Smooth muscle cell of the brain vasculature (primary cell): Measurements from ENCODE around the gene CCDC187.
"Not testable (repeated sequence)": the region's sequence is repeated elsewhere in the genome, so short reads cannot be mapped to it uniquely, and the experiment has no call there.

Experiments
- DNase-seq: peaks from one replicate; pipeline ENCODE4 v3.0.0-alpha.2; 2012; ENCODE audit warnings: low read depth, low spot score

CCDC187 gene

DNA sequence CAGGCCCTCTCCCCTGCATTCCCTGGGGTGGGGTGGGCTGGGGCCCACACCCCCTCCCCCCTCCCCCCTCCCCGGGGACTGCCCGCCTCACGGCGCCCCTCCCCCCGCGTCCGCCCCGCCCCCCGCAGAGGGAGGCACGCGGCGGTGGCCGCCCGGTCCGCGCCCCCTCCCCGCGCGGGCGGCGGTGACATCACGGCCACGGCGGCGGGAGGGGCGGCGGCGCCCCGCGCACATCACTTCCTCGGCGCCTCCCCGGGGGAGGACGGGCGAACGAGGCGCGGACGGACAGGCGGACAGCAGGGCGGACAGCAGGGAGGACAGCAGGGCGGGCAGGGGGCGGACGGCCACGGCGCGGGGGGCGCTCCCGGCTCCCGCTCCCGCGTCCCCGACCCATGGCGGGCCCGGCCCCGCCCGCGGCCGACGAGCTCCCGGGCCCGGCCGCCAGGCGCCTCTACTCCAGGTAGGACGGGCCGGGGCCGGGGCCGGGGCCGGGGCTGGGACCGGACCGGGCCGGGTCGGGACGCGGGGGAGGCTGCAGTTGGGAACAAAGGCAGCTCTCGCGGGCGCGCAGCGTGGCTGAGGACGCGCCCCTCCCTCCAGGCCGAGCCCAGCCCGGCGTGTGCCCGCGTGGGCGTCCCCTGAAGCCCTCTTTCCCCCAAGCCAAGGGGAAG is 23.5 kb upstream of the CCDC187 start, which contains the start of gene GPSM1:
GPSM1 (plus strand) TSS at position 236 of the 671 bp plus-strand sequence; CDS start at position 393, 157 bp downstream.
- DNase-seq: no peak

DNA sequence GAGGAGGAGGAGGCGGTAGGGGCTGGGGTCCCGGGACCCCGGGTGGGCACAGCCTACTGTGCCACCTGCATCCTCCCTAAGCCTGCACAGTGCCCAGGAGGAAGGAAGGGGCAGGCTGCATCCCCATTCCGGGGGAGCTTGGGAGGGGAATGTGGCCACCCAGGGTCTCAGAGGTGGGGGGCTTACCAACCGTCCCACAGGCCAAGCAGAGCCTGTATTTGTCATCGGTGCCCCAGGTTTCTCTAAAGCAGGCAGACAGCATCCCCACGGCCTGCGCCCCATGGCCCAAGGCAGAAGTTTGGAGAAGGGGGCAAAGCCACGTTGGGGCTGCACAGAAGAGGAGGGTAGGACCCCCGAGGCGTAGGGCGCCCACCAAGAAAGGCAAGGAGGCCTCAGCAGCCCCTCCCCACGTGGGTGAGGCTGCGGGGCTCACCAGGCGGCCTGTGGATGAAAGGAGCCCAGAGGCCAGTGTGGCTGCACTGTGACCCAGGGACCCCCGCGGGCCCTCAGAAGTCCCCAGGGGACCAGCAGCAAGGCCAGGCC is 22.9 kb upstream of the CCDC187 start:
- DNase-seq: no peak

DNA sequence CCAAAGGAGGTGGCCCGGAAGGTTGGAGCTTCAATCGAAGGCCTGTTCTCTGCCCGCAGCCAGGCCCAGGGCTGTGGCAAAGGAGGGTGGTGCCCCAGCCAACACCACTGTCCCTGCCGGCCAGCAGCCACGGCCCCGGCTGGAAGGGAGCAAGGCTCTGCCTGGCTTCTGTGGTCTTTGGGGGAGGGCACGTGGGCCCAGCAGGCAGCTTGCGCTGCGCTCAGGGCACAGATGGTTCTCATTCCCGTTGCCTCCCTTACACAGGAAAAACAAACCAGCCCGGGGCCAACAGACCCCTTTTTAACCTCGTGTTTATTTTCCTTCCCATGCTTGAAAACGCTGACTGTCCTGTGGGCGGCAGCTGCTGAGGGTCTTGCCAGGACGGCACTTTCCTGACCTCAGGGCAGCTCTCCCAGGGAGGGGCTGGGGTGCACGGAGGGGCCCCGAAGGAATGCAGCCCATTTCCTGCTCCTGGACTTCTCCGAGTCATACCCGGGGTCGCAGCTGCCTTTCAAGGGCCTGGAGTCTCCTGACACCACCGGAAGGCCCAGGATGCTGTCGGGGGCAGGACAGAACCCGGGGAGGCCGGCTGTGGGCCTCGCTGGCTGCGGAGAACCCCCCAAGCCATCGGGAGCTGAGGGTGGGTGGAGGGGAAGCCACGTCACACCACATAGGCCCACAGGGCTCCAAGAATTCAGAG is 22.3 kb upstream of the CCDC187 start:
- peak; percentile 95 for DNase-seq

DNA sequence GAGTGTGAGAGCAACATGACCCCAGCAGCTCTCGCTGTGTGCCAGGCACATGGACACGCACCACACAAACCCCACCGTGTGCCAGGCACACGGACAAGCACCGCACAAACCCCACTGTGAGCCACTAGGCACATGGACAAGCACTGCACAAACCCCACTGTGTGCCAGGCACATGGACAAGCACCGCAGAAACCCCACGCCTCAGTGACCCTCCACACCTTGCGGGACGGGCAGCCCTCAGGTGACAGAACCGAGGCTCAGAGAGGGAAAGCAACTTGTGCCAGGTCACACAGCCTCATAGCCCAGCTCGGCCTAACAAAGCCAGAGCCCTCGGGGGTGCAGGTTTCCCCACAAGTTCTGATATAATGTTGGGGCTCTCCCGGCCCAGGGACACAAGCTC is 21.5 kb upstream of the CCDC187 start:
- DNase-seq: no peak

DNA sequence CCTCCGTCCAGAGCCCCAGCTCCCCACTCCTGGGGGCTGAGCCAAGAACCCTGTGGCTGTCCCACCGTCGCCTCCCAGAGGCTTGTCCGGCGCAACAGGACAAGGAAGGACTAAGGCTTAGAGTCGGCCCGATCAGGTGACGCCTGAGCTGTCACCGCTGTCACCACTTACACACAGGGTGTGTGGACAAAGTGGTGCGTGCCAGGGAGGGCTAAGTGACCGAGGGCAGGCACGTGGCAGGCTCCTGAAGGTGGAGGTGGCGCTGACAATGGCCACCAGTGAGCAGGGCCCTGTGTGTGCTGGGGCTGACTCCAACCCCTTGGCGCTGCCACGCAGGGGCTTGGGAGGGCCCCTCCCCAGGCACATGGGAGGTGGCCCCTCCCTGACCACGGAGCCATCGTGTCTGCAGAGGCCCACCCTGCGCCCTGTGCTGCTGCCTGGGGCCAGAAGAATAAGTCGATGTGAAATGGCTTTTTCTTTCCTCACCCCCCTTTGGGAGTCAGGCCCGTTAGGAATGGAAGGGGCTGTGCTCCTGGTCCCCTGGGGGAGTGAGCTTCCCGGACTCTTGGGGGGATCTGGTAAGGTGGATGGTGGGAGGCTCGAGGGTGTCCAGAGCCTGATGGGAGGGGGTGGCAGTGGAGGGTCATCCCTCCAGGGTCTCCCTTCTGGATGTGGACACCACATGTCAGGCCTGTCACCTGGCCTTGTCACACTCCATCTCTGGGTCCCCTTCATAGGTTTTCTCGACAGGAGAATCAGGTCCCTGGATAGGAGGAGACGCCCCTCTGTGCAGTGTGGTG is 20.8 kb upstream of the CCDC187 start:
- DNase-seq: no peak

DNA sequence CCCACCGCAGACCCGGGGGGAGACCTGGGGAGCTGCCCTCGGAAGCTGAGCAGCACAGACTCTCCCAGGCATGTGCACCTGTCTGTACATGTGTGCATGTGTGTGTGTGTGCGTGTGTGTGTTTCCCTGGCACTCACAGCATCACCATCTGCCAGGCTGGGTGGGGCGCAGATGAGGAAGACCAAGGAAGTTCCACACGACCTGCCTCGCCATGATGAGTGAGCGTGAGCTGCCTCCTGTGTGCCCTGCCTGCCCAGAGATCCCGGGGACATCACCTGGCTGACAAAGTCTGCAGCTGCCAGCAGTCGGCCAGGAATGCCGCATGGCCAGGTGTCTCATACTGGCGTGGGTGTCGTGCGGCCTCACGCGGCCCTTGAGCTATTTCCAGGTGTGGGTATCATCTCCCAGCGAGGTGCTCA is 19.5 kb upstream of the CCDC187 start:
- no peak for DNase-seq

DNA sequence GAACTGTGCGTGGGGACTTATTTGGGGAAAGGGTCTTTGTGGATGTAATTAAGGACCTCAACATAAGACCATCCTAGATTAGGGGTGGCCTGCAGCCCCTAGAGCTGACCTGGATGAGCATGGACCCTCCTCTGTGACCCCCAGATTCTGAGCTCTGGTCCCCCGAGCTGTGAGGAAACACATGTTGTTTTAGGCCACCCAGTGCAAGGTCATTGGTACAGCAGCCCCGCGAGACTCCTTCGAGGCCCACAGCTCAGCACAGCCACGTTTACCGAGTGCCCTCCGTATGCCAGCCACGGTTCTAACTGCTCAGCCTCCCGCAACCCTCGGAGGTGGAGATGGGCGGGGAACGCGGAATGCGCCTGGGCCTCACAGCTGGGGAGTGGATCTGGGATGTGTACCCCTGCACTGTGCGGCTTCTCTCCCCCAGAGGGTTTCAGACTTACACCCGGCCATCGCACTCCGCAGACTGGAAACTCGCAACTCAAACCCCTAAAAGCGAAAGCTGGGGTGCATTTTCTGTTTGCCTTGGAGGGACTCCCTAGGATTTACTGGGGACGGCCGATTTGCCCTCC is 18.9 kb upstream of the CCDC187 start:
- DNase-seq: no peak

DNA sequence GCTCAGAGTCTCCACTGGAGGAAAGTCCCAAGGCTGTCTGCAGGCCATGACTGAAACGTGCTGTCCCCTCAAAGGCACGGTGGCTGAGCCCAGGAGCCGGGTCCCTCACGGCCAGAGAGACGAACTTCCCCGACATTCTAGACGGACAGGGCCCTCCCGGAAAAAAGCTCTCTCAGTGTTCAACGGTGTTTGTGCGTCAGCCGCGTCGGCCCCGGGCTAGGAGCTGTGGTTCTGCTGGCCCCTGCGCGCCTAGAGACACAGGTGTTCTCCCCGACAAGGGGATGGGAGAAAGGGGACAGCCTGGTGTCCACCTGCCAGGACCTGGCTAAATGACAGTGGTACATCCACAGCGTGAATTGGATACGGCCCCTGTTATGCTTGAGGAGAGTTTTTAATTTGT is 17.7 kb upstream of the CCDC187 start:
- DNase-seq: no peak

DNA sequence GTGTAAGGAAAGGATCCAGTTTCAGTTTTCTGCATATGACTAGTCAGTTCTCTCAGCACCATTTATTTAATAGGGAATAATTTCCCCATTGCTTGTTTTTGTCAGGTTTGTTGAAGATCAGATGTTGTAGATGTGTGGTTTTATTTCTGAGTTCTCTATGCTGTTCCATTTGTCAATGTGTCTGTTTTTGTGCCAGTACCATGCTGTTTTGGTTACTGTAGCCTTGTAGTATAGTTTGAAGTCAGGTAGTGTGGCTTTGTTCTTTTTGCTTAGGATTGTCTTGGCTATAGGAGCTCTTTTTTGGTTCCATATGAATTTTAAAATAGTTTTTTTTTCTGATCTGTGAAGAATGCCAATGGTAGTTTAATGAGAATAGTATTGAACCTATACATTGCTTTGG is 17.1 kb upstream of the CCDC187 start:
- not testable (repeated sequence) for DNase-seq

DNA sequence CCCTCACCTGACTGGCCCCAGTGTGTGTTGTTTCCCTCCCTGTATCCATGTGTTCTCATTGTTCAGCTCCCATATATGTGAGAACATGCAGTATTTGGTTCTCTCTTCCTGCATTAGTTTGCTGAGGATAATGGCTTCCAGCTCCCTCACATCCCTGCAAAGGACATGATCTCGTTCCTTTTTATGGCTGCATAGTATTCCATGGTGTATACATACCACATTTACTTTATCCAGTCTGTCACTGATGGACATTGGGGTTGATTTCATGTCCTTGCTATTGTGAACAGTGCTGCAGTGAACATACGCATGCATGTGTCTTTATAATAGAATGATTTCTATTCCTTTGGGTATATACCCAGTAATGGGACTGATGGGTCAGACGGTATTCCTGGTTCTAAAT is 16.1 kb upstream of the CCDC187 start:
- DNase-seq: not testable (repeated sequence)

DNA sequence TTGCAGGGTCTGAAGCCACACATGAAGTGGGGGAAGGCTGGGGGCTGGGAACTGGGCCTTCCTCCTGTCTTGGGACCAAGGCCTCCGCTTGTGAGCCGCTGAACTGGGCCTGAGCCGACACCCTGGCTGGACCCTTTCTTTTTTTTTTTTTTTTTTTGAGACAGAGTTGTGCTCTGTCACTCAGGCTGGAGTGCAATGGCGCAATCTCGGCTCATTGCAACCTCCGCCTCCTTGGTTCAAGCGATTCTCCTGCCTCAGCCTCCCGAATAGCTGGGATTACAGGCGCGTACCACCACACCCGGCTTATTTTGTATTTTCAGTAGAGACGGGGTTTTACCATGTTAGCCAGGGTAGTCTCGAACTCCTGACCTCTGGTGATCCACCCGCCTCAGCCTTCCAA is 15.3 kb upstream of the CCDC187 start:
- not testable (repeated sequence) for DNase-seq

DNA sequence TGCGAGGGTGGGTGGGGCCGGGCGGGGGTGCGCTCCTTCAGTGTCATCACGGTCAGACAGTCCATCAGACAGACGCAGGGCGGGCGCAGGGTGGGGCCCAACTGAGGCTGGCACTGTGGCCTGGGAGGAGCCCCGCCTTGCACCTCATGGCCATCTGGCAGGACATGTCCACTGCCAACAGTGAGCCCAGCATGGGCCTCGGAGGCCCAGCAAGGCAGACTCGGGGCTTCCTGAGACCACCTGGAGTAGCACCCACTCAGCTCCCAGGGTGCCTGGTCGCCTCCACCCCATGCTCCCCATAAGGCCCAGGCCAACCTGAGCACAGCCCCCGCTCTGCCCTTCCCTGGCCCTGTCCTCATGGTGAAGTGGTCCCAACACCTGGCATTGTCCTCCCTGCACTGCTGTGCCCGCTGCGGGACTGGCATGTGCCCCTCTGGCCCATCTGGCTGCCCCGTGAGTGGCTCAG is 14.9 kb upstream of the CCDC187 start:
- DNase-seq: no peak

DNA sequence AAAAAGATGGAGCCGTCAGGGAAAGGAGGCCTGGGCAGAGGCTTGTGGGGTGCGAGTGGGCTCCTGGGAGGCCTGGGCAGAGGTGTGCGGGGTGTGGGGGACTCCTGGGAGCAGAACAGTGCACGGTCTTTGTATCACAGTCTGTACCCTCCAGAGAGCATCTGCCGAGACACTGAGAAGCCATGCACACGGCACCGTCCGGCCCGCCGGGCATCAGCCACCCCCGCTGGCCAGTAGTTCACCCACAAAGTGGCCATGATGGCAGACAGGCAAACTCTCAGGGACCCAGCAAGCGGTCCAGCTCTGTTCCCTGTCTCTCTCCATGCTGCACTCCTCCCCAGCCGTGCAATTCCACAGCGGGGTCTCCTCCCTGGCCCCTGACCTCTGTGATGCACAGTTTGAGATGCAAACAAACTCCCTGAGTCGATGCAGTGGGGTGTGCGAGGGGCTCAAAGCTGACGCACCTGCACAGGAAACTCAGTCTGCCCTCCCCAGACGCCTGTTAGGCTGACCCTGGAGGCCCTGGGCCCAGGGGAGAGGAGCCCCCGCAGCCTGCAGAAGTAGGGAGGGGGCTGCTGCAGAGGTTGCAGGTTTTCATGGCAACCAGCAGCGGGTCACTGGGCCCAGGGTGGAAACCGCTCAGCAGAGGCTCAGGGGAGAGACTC is 14.3 kb upstream of the CCDC187 start:
- no peak for DNase-seq

DNA sequence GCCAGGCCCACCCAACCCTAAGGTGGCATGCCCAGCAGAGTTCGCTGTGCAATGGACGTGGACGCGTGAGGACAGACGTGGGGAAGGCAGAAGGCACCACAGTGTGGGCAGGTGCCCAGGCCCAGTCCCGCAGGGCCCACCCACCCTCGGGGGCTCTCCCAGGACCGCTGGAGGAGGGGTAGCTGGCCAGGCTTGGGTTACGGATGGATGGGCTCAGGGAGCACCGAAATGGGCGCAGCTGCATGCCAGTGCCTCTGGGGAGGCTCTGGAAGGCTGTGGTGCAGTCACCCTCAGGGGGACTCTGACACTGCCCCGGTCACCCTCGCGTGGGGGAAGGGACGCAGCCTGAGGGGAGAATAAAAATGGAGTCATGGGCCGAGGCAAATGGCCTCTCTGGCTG is 13.8 kb upstream of the CCDC187 start:
- DNase-seq: no peak

DNA sequence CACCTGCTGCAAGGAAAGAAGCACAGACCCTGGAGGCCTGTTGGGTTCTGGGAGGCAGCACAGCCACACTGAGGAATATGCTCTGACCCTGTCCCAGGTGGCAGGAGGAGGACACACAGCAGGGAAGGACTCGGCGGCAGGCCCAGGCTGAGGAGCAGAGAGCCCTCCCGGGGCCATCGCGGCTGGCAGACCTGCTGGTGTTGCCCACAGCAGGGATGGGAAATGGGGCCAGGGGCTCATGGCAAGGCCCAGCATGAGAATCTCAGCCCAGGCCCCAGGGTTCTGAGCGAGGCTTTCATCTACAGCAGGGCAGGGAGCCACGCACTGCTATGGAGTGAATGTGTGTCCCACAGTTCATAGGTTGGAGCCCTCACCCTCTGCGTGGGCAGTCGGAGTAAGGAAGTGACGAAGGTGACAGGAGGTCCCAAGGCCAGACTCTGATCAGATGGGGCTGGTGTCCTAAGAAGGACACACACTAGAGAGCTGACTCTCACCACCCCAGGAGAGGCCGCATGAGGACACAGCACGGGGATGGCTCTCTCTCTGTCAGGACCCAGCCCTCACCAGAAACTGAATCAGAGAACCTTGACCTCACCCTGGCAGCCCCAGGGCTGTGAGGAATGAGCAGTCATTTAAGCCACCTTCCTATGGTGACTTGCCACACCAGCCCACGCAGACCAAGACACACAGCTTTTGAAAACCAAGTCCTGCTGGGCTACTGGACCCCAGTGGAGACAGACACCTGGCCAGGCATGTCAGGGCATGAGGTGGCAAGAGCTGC is 13.2 kb upstream of the CCDC187 start:
- DNase-seq: no peak

DNA sequence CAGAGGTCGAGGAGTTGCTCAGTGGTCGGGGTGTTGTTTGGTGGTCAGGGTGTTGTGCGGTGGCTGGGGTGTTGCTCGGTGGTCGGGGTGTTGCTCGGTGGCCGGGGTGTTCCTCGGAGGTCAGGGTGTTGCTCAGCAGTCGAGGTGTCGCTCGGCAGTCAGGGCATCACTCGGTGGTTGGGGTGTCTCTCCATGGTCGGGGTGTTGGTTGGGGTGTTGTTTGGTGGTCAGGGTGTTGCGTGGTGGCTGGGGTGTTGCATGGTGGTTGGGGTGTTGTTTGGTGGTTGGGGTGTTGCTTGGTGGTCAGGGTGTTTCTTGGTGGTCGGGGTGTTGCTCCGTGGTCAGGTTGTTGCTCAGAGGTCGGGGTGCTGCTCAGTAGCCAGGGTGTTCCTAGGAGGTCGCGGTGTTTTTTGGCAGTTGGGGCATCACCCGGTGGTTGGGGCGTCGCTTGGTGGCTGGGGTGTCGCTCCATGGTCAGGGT is 12.4 kb upstream of the CCDC187 start:
- no peak for DNase-seq

DNA sequence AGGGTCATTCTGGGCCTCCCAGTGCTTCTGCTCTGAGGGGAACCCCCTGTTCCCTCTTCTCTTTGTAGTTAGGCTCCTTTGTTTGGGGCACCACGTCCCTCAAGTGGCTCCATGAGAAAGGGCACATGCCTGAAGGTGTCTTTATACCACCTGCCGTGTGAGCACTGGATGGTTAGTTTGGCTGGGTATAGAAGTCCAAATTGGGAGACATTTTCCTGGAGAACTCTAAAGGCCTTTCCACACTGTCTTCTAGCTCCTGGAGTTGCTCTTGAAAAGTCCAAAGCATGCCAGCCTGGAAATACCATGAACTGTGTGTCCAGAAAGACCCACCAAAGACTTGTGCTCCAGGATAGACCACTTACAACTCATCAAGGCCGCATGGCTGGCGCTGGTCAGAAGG is 11.1 kb upstream of the CCDC187 start:
- DNase-seq: no peak

DNA sequence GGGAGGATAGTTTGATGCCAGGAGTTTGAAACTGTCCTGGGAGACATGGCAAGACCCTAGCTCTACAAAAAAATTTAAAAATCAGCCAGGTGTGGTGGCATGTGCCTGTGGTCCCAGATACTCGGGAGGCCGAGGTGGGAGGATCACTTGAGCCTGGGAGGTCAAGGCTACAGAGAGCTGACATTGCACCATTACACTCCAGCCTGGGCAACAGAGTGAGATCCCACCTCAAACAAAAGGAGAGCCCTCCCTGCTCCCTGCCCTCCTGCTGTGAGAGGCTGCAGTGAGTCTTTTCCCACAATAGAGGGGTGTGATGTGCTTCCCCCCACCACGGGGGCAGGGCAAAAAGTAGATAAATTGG is 10.1 kb upstream of the CCDC187 start:
- DNase-seq: no peak

DNA sequence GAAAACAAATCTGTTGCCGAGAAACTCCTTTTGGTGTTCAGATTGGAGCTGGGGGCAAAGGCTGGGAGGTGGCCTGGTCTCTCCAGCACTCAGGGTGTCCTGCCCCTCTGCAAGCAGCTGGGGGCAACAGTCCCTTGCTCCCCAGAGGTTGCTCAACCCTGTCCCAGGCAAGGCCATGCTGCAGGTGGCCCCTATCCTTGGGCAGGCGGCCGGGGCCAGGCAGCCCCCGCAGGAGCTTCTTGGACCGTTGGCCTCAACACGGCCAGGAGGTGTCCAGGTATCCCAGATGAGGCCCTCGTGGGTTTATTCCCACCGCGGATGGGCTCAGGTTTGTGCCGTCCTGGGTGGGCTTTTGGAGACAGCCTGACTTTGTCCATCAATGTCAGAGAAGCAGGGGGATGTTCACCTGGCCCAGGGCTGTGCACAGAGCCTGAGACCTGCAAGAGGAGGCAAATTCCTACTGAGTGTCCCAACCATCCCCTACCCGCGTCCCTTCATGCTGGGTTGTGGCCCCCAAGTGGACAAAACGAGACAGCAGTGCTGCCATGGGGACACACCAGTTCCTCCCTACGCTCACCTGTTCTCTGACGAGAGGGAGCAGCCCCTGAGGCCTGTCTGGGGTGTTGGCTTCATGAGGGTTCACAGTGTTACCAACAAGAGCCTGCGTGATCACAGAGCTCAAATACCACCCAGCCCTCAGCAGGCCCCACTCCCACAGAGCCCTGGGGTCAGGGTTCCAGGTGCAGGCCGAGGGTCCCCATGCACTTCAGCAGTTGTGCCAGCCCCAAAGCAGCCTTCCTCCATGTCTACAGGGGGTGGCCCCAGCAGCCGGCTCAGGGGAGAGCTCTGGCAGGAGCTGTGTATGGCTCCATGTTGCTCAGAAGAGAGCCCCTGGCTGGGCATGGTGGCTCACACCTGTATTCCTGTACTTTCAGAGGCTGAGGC is 9.5 kb upstream of the CCDC187 start:
- no peak for DNase-seq
